K562 (cell line): ENCODE data around the gene TBC1D16.

Experiments
- C11orf30 ChIP-seq: fragments of 450-650 bp; IDR thresholded peaks from 2 replicates; pipeline ENCODE4 v1.6.1; 2016; ENCODE audit warnings: low read depth, mild to moderate bottlenecking
- CBX3 ChIP-seq, 2 experiments: IDR thresholded peaks; 1 replicate in 1 of 2; 2 replicates in 1 of 2; pipeline ENCODE4 v1.6.1; 2012; ENCODE audit warnings: inconsistent platforms in 2 of 2, low read length in 2 of 2, borderline replicate concordance in 1 of 2, control low read depth in 1 of 2
- FIP1L1 ChIP-seq: fragments of 200-400 bp; formaldehyde crosslinking; IDR thresholded peaks from 2 replicates; pipeline ENCODE4 v1.6.1; 2018; ENCODE audit warnings: mild to moderate bottlenecking, low read depth, low read length; ENCODE audit not compliant: poor library complexity, severe bottlenecking
- HDAC2 ChIP-seq: fragments of 450-650 bp; IDR thresholded peaks from 2 replicates; pipeline ENCODE4 v1.6.1; 2016; ENCODE audit warnings: mild to moderate bottlenecking
- MIER1 ChIP-seq: fragments of 450-650 bp; IDR thresholded peaks from 2 replicates; pipeline ENCODE4 v1.6.1; 2016; ENCODE audit warnings: antibody characterized with exemption, mild to moderate bottlenecking, low read depth
- MYC ChIP-seq, 2 experiments: fragments of 250-450 bp in 1 of 2; sonication (Bioruptor Pico) in 1 of 2; IDR thresholded peaks; 2 replicates each; pipeline versions ENCODE4 v1.5.1 to v1.6.1; 2012 to 2021; ENCODE audit warnings: low read depth in 2 of 2, borderline replicate concordance in 1 of 2, improper control_type of control experiment in 1 of 2, low read length in 1 of 2, mild to moderate bottlenecking in 1 of 2, moderate library complexity in 1 of 2
- PHF8 ChIP-seq: fragments of 200-600 bp; sonication (generic); IDR thresholded peaks from 2 replicates; pipeline ENCODE4 v1.6.1; 2012; ENCODE audit warnings: mixed run types, mild to moderate bottlenecking, inconsistent platforms, low read length, moderate library complexity, borderline replicate concordance
- POLR2AphosphoS5 ChIP-seq: IDR thresholded peaks from 2 replicates; pipeline ENCODE4 v1.6.1; 2011; ENCODE audit warnings: mild to moderate bottlenecking, low read depth, low read length, moderate library complexity; ENCODE audit not compliant: control insufficient read depth, insufficient read depth
- ZFP36 ChIP-seq: fragments of 150-350 bp; IDR thresholded peaks from 2 replicates; pipeline ENCODE4 v1.6.1; 2018; ENCODE audit warnings: low read length, low read depth; ENCODE audit not compliant: partially characterized antibody
- ZNF830 ChIP-seq: fragments of 250-450 bp; sonication (Bioruptor Pico); IDR thresholded peaks from 2 replicates; pipeline ENCODE4 v1.5.0; 2021; ENCODE audit warnings: mild to moderate bottlenecking
- TF ChIP-seq, protein P1 (sequence below), 3 experiments: IDR thresholded peaks in 2 of 3; conservative IDR thresholded peaks in 1 of 3; 2 replicates each; pipeline ENCODE4 v1.5.1; 2011 to 2012; ENCODE audit warnings: low read length in 3 of 3, mild to moderate bottlenecking in 3 of 3, control low read depth in 2 of 3, improper control_type of control experiment in 1 of 3, inconsistent platforms in 1 of 3, low read depth in 1 of 3, mixed read lengths in 1 of 3, moderate library complexity in 1 of 3; ENCODE audit not compliant: insufficient read depth in 2 of 3
- TF ChIP-seq, protein P2 (sequence below): sonication (generic); formaldehyde crosslinking; IDR thresholded peaks from 2 replicates; pipeline ENCODE4 v1.8.0; 2022; ENCODE audit warnings: mild to moderate bottlenecking, low read depth, missing genetic modification reagents
- TF ChIP-seq, protein P3 (sequence below), 2 experiments: fragments of 450-650 bp in 1 of 2; sonication (generic) in 1 of 2; formaldehyde crosslinking in 1 of 2; IDR thresholded peaks in 1 of 2; conservative IDR thresholded peaks in 1 of 2; 2 replicates each; pipeline versions ENCODE4 v1.6.1 to v1.8.1; 2016 to 2023; ENCODE audit warnings: mild to moderate bottlenecking in 2 of 2, moderate library complexity in 2 of 2, inconsistent platforms in 1 of 2, missing genetic modification reagents in 1 of 2

DNA sequence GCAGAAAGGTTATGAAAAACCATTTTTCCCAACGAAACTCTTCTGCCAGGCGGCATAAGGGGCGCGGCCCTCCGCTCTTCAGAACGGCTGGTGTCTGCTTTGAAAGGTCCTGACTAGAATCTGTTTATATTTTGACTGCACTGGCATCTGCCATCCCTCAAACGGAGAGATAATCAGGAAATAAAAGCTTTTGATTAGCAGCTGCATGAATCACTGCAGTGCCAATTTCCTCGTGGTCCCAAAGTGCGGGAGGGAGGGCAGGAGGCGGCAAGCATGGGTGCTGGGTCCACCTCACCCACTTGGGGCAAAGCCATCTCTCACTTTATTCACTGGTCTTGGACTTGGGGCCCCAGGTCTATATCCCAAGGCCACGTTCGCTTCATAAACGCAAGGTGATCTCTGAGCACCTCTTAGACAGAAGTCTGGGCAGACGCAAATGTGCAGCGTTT is 49.7 kb downstream of the TBC1D16 start:
- no peak for TF ChIP-seq POLR2AphosphoS5
- no peak for TF ChIP-seq MIER1
- TF ChIP-seq, protein P1, sequence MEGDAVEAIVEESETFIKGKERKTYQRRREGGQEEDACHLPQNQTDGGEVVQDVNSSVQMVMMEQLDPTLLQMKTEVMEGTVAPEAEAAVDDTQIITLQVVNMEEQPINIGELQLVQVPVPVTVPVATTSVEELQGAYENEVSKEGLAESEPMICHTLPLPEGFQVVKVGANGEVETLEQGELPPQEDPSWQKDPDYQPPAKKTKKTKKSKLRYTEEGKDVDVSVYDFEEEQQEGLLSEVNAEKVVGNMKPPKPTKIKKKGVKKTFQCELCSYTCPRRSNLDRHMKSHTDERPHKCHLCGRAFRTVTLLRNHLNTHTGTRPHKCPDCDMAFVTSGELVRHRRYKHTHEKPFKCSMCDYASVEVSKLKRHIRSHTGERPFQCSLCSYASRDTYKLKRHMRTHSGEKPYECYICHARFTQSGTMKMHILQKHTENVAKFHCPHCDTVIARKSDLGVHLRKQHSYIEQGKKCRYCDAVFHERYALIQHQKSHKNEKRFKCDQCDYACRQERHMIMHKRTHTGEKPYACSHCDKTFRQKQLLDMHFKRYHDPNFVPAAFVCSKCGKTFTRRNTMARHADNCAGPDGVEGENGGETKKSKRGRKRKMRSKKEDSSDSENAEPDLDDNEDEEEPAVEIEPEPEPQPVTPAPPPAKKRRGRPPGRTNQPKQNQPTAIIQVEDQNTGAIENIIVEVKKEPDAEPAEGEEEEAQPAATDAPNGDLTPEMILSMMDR (IDR thresholded peaks at IDR 0.05 in 2 of 3, conservative IDR thresholded peaks at IDR 0.05 in 1 of 3; ENCODE audit: insufficient read depth in 2 of 3, low read depth in 1 of 3, low read length in 3 of 3) = no peak
- TF ChIP-seq FIP1L1 = no peak
- no peak for TF ChIP-seq ZFP36
- no peak for TF ChIP-seq CBX3 (IDR thresholded peaks at IDR 0.05; ENCODE audit: borderline replicate concordance in 1 of 2, low read length in 2 of 2)
- no peak for TF ChIP-seq ZNF830 (CRISPR knock-in tag)
- TF ChIP-seq C11orf30 = no peak
- TF ChIP-seq, protein P2, sequence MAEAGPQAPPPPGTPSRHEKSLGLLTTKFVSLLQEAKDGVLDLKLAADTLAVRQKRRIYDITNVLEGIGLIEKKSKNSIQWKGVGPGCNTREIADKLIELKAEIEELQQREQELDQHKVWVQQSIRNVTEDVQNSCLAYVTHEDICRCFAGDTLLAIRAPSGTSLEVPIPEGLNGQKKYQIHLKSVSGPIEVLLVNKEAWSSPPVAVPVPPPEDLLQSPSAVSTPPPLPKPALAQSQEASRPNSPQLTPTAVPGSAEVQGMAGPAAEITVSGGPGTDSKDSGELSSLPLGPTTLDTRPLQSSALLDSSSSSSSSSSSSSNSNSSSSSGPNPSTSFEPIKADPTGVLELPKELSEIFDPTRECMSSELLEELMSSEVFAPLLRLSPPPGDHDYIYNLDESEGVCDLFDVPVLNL (CRISPR knock-in tag) = no peak
- TF ChIP-seq, protein P3, sequence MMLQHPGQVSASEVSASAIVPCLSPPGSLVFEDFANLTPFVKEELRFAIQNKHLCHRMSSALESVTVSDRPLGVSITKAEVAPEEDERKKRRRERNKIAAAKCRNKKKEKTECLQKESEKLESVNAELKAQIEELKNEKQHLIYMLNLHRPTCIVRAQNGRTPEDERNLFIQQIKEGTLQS (IDR thresholded peaks at IDR 0.05) = no peak
- TF ChIP-seq, protein P3 (CRISPR knock-in tag; conservative IDR thresholded peaks at IDR 0.05) = no peak
- no peak for TF ChIP-seq PHF8
- TF ChIP-seq HDAC2 = no peak
- TF ChIP-seq MYC (IDR thresholded peaks at IDR 0.05; ENCODE audit: low read depth, low read length) = no peak
- TF ChIP-seq MYC (CRISPR knock-in tag; IDR thresholded peaks at IDR 0.05; ENCODE audit: borderline replicate concordance, low read depth) = no peak
